ENCODE data around the gene PDIA5.

DNA sequence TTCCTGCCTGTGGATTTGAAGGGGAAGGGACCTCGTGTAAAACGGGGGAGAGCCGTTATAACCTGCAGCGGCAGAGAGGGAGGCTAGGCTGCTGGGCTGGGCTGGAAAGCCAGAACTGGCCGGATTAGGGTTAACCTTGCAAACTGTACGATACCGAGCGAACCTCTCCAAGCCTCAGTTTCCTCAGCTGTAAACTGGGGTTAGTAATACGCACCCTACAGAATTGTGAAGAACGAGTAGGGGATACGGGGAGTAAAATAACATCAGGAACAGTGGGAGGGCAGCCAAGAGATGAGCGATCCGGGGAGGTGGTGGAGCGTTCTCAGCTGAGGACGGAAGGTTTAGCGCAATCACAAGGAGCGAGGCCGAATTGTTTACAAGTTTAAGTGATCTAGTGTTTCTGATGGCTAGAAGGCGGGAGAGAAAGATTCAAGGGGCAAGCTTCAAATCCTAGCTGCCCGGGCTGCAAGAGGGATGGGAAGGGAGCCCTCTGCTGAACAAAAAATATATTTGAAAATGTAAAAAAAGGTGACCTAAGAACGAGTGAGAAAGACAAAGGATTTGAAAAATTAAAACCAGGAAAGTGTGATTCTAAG lies 38.5 kb upstream of the PDIA5 start:
- TF ChIP-seq CTCF (conservative IDR thresholded peaks at IDR 0.05; ENCODE audit: low read length) (peak; percentile 66), EZH2phosphoT487 (IDR thresholded peaks at IDR 0.05; ENCODE audit: borderline replicate concordance) (no peak)

All from Loucy (cell line).